AG04449 (cell line): ENCODE data around the gene GET4.

Source experiments
- CTCF ChIA-PET: fragments of 350-600 bp; formaldehyde crosslinking; extraction: SDS; loops from one replicate; lab custom pipeline; 2021; ENCODE audit warnings: antibody characterized with exemption; lab: Yijun Ruan, JAX
- POLR2A ChIA-PET: fragments of 400-600, 350-600 bp; formaldehyde crosslinking; extraction: SDS; loops from one replicate; lab custom pipeline; 2020; ENCODE audit warnings: antibody characterized with exemption, inconsistent platforms; lab: Yijun Ruan, JAX
- DNase-seq: peaks from one replicate; pipeline ENCODE4 v3.0.0-alpha.2; 2010; ENCODE audit warnings: low read depth, low spot score
- H3K4me3 ChIP-seq: 2 replicates; pipeline ENCODE4 v1.5.1; 2011; ENCODE audit warnings: low read depth, mild to moderate bottlenecking, control low read depth, low read length
- CTCF ChIP-seq: IDR thresholded peaks from one replicate; pipeline ENCODE4 v1.5.1; 2011; ENCODE audit warnings: mild to moderate bottlenecking, moderate library complexity, low read length, control low read depth, inconsistent platforms; ENCODE audit not compliant: insufficient read depth; ENCODE audit errors: missing control alignments

Gene GET4

GRCh38 chr7:876077-876971 lies at the start of gene GET4:
GET4 (plus strand) TSS chr7:876554; CDS start chr7:876646, 92 bp downstream.
- DNase-seq = peak; percentile 62
- CTCF ChIA-PET = interaction anchor here (1.0 to 6.6 kb wide), 5 partner anchors 11 to 569 kb away, joined by 3 to 171 read pairs (median 3); no protein-coding TSS in a partner anchor
- H3K4me3 ChIP-seq = peak within 1 kb of the TSS; percentile 91
- POLR2A ChIA-PET = interaction anchor here (1.0 kb wide), 1 partner anchor 11 kb away, joined by 3 read pairs; no protein-coding TSS in a partner anchor
- TF ChIP-seq CTCF = peak; percentile 25

GRCh38 chr7:828793-829561 lies 47.4 kb upstream of the GET4 start:
- no peak for TF ChIP-seq CTCF

GRCh38 chr7:830069-830468 lies 46.3 kb upstream of the GET4 start:
- CTCF ChIA-PET = no interaction called here
- POLR2A ChIA-PET = no interaction called here
- no peak for DNase-seq
- no peak overlapping the region for H3K4me3 ChIP-seq
- TF ChIP-seq CTCF = no peak

More at GRCh38 chr7:828793-829561, 47.4 kb upstream of the GET4 start:
- ChIA-PET POLR2A (interaction anchor here (0.8 kb wide), 1 partner anchor 9 kb away, joined by 3 read pairs; no protein-coding TSS in a partner anchor), CTCF (interaction anchor here (1.6 to 1.8 kb wide), 2 partner anchors 32 to 45 kb away, joined by 4 to 6 read pairs; no protein-coding TSS in a partner anchor)
- no peak for DNase-seq
- no peak overlapping the region for H3K4me3 ChIP-seq

GRCh38 chr7:831596-832166 lies 44.7 kb upstream of the GET4 start:
- CTCF ChIA-PET = interaction anchor here (0.9 to 1.8 kb wide), 7 partner anchors 10 to 510 kb away, joined by 3 to 8 read pairs (median 4); no protein-coding TSS in a partner anchor
- no peak for TF ChIP-seq CTCF
- peak; percentile 52 for DNase-seq
- POLR2A ChIA-PET = interaction anchor here (1.4 kb wide), 1 partner anchor 15 kb away, joined by 5 read pairs; no protein-coding TSS in a partner anchor
- H3K4me3 ChIP-seq = no peak overlapping the region

GRCh38 chr7:832167-832967 lies 44.0 kb upstream of the GET4 start, which contains the start of gene SUN1:
SUN1 (plus strand) TSS chr7:832476; CDS start chr7:832525, 49 bp downstream.
- ChIA-PET CTCF (interaction anchor here (0.7 to 1.8 kb wide), 9 partner anchors 9 to 510 kb away, joined by 3 to 8 read pairs (median 4); no protein-coding TSS in a partner anchor), POLR2A (interaction anchor here (1.0 to 1.4 kb wide), 2 partner anchors 15 to 16 kb away, joined by 3 to 5 read pairs; no protein-coding TSS in a partner anchor)
- no peak for TF ChIP-seq CTCF
- no peak within 1 kb of the TSS for H3K4me3 ChIP-seq
- no peak for DNase-seq
